HG03025 (cell line): Measurements from ENCODE around the gene PIGR.

Source experiments
- ATAC-seq: cut with Tn5 transposase; IDR thresholded peaks from one replicate; pipeline ENCODE4 v1.9.1; 2021; ENCODE audit warnings: mild to moderate bottlenecking, moderate library complexity; ENCODE audit not compliant: unreplicated experiment, low FRiP score

Gene PIGR

DNA sequence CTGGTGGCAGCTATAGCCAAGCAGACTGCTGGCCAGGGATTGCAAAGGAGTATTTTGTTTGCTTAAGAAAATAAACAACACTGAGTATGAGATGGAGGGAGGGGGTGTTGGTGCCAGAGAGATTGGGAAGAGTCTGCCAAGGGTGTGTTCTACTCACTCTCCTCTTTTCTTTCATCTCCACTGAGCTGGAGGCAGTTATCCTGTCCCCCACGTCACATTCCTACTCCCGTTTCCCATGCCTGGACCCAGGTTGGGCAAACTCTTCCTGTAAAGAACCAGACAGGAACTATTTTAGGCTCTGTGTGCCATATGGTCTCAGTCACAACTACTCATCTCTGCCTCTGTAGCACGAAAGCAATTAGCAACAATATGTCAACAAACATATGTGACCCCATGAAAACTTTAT, 50.4 kb downstream of the PIGR start:
- no peak for ATAC-seq

DNA sequence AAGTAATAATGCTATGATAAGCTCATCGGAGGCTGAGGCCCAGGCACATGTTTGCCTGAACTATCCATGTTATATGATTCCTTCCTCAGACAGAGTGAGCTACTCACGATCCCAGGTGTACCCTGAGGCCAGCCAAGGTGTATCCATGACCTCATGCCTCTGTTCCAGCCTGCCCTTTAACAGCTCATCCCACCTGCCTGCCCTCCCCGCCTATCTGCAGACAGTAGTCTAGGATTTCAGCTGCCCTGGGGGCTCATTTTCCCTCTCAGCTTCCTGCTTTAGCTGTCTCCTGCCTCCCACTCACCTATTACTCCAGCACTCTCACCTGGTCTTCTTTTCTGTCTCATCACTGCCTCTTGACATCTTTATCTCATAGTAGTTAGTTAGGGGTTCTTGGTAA, 50.9 kb downstream of the PIGR start:
- no peak for ATAC-seq

DNA sequence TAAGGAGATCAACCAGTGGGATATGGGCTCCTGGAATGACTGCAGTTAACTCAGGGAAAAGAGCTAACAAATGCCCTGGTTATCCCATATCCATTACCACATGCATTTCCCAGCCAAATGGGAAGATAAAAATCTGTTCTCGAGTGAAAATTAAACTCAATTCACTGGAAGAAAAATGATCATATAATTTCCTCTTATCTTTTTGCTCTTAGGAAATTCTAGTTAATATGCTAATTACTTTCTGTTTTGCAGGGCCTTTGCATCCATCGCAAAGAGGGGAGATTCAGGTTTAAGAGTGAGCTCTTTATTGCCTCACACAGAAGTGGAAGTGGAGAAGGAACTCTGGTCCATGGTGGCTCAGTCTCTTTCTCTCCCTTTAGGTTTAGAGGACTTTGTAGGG, 52.9 kb downstream of the PIGR start:
- no peak for ATAC-seq

DNA sequence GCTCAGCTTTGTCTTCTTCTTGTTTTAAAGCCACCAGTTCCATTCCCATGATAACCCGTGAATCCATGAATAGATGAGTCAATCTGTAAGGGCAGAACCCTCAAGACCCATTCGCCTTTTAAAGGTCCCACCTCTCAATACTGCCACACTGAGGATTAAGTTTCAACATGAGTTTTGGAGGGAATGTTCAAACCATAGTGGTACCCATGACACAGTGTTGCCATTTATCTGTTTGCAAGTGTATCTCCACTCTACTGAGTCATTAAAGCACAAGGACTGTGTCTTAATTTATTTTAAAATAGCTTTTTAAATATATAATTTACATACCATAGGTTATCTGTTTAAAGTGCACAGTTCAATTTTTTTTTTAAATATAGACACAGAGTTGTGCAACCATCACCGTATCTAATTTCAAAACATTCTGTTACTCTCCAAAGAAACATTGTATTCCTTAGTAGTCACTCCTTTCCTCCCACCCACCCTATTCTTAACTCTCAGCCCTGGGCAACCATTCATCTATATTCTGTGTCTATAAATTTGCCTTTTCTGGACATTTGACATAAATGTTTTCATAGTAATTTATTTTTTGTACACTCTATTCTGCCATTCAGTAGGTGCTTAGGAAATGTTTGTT, 53.8 kb downstream of the PIGR start:
- ATAC-seq, result no peak

- no peak for ATAC-seq
Measured at GRCh38 chr1:206891412-206891811, 54.9 kb downstream of the PIGR start.

GRCh38 chr1:206890125-206891060, 55.9 kb downstream of the PIGR start:
- ATAC-seq, result no peak

DNA sequence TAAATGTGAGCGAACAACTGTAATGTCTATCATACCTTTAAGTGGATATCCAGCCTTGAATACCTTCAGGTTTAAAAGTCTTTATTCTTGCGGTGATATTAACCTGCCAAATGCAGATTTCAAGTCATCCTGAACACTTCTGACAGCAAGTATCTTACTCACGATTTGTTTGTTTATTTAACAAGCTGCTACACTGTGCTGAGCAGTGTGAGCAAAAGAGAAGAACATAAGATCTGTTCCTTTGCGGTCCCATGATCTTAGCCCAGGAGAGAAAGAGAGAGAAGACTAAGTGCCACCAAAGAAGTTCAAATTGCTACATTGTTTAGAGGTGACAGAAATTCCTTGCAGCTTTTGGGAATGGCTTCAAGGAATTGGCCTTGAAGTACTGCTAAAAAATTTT, 58.6 kb downstream of the PIGR start:
- ATAC-seq, result no peak

DNA sequence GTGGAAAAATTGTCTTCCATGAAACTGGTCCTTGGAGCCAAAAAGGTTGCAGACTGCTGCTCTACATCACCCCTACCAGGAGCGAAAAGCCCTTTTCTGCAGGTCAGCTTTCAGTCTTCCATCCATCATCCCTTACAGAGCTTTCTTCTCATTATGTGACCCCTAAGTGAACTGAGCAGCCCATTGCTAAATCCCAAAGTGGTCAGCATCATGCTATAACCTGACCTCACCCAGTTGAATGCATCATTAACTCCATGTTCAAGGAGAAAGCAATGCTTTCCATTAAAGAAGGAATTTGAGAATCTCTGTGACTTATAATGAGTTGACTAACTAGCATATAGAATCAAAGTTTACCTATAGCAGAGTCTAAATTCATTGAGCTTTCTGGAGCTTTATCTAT, 59.4 kb downstream of the PIGR start:
- ATAC-seq, result no peak

DNA sequence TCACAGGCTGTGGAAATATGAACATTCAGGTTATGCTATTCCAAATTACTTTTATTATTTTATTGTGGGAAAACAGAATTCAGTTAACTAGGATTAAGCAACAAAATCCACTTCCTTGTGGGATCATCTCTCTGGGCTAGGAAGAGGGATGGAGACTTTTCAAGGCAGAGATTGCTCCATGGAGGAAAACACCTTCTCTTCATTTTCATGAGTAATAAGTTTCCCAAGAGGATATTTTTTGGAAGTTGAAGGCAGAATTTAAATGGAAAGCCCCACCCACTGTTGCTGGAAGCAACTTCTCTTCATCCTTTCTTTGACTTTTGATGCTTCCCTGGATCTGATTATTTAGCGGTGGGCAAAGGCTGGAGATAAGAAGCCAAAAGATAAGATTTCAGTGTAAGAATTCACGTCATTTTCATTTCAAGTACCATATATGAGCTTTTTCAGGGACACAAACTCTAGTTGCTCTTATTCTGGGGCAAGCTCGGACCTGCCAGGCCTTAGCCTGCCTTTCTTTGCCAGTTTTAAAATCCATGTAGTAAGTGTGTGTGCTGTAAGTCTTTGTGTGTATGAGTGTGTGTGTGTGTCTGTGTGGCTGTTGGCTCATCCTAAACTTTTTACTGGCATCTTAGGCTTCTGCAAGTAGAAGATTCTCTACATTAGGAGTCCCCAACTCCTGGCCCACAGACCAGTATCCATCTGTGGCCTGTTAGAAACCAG, 60.8 kb downstream of the PIGR start:
- ATAC-seq, result no peak

DNA sequence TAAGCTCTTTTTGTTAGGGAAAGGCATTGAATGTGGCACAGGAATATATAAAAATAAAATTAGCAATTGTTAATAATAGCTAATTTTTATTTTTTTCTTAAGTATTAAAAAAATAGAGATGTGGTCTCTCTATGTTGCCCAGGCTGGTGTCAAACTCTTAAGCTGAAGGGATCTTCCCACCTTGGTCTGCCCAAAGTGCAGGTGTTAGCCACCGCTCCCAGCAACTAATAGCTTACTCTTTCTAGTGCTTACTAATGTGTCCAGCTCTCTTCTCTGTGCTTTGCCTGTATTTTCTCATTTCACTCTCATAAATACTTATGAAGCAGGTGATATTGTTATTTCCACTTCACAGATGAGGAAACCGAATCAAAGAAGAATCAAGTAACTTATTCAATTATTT, 62.4 kb downstream of the PIGR start:
- ATAC-seq, result no peak

- no peak for ATAC-seq
Measured at GRCh38 chr1:206883160-206883559, 63.1 kb downstream of the PIGR start.

GRCh38 chr1:206882555-206882954, 63.7 kb downstream of the PIGR start:
- ATAC-seq, result no peak

DNA sequence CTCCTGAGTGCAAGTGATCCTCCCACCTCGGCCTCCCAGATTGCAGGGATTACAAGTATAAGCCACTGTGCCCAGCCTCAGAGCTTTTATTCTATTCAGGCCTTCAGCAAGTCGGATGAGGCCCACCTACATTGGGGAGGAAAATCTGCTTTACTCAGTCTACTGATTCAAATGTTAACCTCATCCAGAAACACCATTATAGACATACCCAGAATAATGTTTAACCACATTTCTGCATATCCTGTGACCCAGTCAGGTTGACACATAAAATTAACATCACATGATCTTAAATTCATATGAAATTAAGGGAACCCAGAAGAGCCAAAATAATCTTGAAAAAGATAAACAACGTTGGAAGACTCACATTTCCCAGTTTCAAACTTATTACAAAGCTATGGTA, 66.0 kb downstream of the PIGR start:
- ATAC-seq, result no peak
